ENCODE results near the gene CTU2.

The CTU2 gene

GRCh38 chr16:88752386-88753002 lies 46.2 kb downstream of the CTU2 start:
- no peaks in the 10 kb centered on the region for H3K9me3 Mint-ChIP-seq
- peaks cover 5% of the 10 kb centered on the region for H3K36me3 Mint-ChIP-seq (ENCODE audit: low read depth)
- H3K4me3 Mint-ChIP-seq: no peak overlapping the region
- no peaks in the 10 kb centered on the region for H3K4me1 Mint-ChIP-seq (ENCODE audit: low read depth)
- DNase-seq (ENCODE audit: low spot score): no peak
- no peaks in the 10 kb centered on the region for H3K27me3 Mint-ChIP-seq (ENCODE audit: low read depth)
- H3K27ac Mint-ChIP-seq: no peak overlapping the region

GRCh38 chr16:88753191-88753590 lies 46.9 kb downstream of the CTU2 start:
- H3K4me1 Mint-ChIP-seq (ENCODE audit: low read depth): no peaks in the 10 kb centered on the region
- no peaks in the 10 kb centered on the region for H3K9me3 Mint-ChIP-seq
- DNase-seq (ENCODE audit: low spot score): no peak
- peaks cover 5% of the 10 kb centered on the region for H3K36me3 Mint-ChIP-seq (ENCODE audit: low read depth)
- H3K27me3 Mint-ChIP-seq (ENCODE audit: low read depth): no peaks in the 10 kb centered on the region
- H3K27ac Mint-ChIP-seq: no peak overlapping the region
- no peak overlapping the region for H3K4me3 Mint-ChIP-seq

GRCh38 chr16:88753602-88754001 lies 47.3 kb downstream of the CTU2 start:
- DNase-seq (ENCODE audit: low spot score): no peak
- Mint-ChIP-seq H3K27me3 (ENCODE audit: low read depth) (no peaks in the 10 kb centered on the region), H3K4me3 (no peak overlapping the region), H3K4me1 (ENCODE audit: low read depth) (peaks cover under 1% of the 10 kb centered on the region), H3K9me3 (no peaks in the 10 kb centered on the region), H3K36me3 (ENCODE audit: low read depth) (peaks cover 5% of the 10 kb centered on the region), H3K27ac (peak overlapping the region; percentile 26)

GRCh38 chr16:88754109-88754911 lies 48.0 kb downstream of the CTU2 start:
- H3K27me3 Mint-ChIP-seq (ENCODE audit: low read depth): no peaks in the 10 kb centered on the region
- H3K4me3 Mint-ChIP-seq: no peak overlapping the region
- H3K36me3 Mint-ChIP-seq (ENCODE audit: low read depth): peaks cover 6% of the 10 kb centered on the region
- H3K27ac Mint-ChIP-seq: no peak overlapping the region
- no peaks in the 10 kb centered on the region for H3K9me3 Mint-ChIP-seq
- H3K4me1 Mint-ChIP-seq (ENCODE audit: low read depth): peaks cover 4% of the 10 kb centered on the region
- DNase-seq (ENCODE audit: low spot score): no peak

- no peak overlapping the region for H3K4me3 Mint-ChIP-seq
- H3K27ac Mint-ChIP-seq: no peak overlapping the region
- no peaks in the 10 kb centered on the region for H3K27me3 Mint-ChIP-seq (ENCODE audit: low read depth)
- peaks cover 8% of the 10 kb centered on the region for H3K36me3 Mint-ChIP-seq (ENCODE audit: low read depth)
- H3K9me3 Mint-ChIP-seq: no peaks in the 10 kb centered on the region
- peaks cover 6% of the 10 kb centered on the region for H3K4me1 Mint-ChIP-seq (ENCODE audit: low read depth)
- no peak for DNase-seq (ENCODE audit: low spot score)
These were observed 48.8 kb downstream of the CTU2 start for GRCh38 chr16:88754912-88755744.

- Mint-ChIP-seq H3K4me3 (no peak overlapping the region), H3K27me3 (ENCODE audit: low read depth) (no peaks in the 10 kb centered on the region), H3K4me1 (ENCODE audit: low read depth) (peaks cover 6% of the 10 kb centered on the region), H3K36me3 (ENCODE audit: low read depth) (peaks cover 8% of the 10 kb centered on the region), H3K9me3 (no peaks in the 10 kb centered on the region), H3K27ac (no peak overlapping the region)
- no peak for DNase-seq (ENCODE audit: low spot score)
These were observed 49.6 kb downstream of the CTU2 start for GRCh38 chr16:88755745-88756443.

- Mint-ChIP-seq H3K4me1 (ENCODE audit: low read depth) (peaks cover 6% of the 10 kb centered on the region), H3K27ac (no peak overlapping the region), H3K36me3 (ENCODE audit: low read depth) (peaks cover 6% of the 10 kb centered on the region), H3K9me3 (no peaks in the 10 kb centered on the region), H3K4me3 (no peak overlapping the region), H3K27me3 (ENCODE audit: low read depth) (no peaks in the 10 kb centered on the region)
- no peak for DNase-seq (ENCODE audit: low spot score)
These were observed 52.1 kb downstream of the CTU2 start for GRCh38 chr16:88758227-88758943.

GRCh38 chr16:88758944-88759244 lies 52.6 kb downstream of the CTU2 start:
- DNase-seq (ENCODE audit: low spot score): no peak
- Mint-ChIP-seq H3K9me3 (no peaks in the 10 kb centered on the region), H3K4me1 (ENCODE audit: low read depth) (peaks cover 6% of the 10 kb centered on the region), H3K4me3 (no peak overlapping the region), H3K36me3 (ENCODE audit: low read depth) (peaks cover 6% of the 10 kb centered on the region), H3K27me3 (ENCODE audit: low read depth) (no peaks in the 10 kb centered on the region), H3K27ac (no peak overlapping the region)

GRCh38 chr16:88759245-88759975 lies 53.1 kb downstream of the CTU2 start:
- H3K9me3 Mint-ChIP-seq: no peaks in the 10 kb centered on the region
- peak overlapping the region; percentile 63 for H3K27ac Mint-ChIP-seq
- peaks cover 6% of the 10 kb centered on the region for H3K4me1 Mint-ChIP-seq (ENCODE audit: low read depth)
- peak overlapping the region; percentile 45 for H3K4me3 Mint-ChIP-seq
- no peaks in the 10 kb centered on the region for H3K27me3 Mint-ChIP-seq (ENCODE audit: low read depth)
- DNase-seq (ENCODE audit: low spot score): no peak
- peaks cover 6% of the 10 kb centered on the region for H3K36me3 Mint-ChIP-seq (ENCODE audit: low read depth)

- peaks cover 6% of the 10 kb centered on the region for H3K36me3 Mint-ChIP-seq (ENCODE audit: low read depth)
- H3K4me1 Mint-ChIP-seq (ENCODE audit: low read depth): peaks cover 6% of the 10 kb centered on the region
- H3K9me3 Mint-ChIP-seq: no peaks in the 10 kb centered on the region
- H3K4me3 Mint-ChIP-seq: no peak overlapping the region
- no peak overlapping the region for H3K27ac Mint-ChIP-seq
- no peak for DNase-seq (ENCODE audit: low spot score)
- H3K27me3 Mint-ChIP-seq (ENCODE audit: low read depth): no peaks in the 10 kb centered on the region
These were observed 53.7 kb downstream of the CTU2 start for GRCh38 chr16:88759976-88760350.

GRCh38 chr16:88760424-88761142 lies 54.3 kb downstream of the CTU2 start:
- Mint-ChIP-seq H3K27ac (no peak overlapping the region), H3K9me3 (no peaks in the 10 kb centered on the region), H3K36me3 (ENCODE audit: low read depth) (peaks cover 6% of the 10 kb centered on the region), H3K4me3 (no peak overlapping the region), H3K4me1 (ENCODE audit: low read depth) (peaks cover 6% of the 10 kb centered on the region), H3K27me3 (ENCODE audit: low read depth) (no peaks in the 10 kb centered on the region)
- DNase-seq (ENCODE audit: low spot score): no peak

- Mint-ChIP-seq H3K9me3 (no peaks in the 10 kb centered on the region), H3K27me3 (ENCODE audit: low read depth) (no peaks in the 10 kb centered on the region), H3K4me1 (ENCODE audit: low read depth) (peaks cover 6% of the 10 kb centered on the region), H3K4me3 (no peak overlapping the region), H3K36me3 (ENCODE audit: low read depth) (peaks cover 9% of the 10 kb centered on the region), H3K27ac (no peak overlapping the region)
- DNase-seq (ENCODE audit: low spot score): no peak
These were observed 54.8 kb downstream of the CTU2 start for GRCh38 chr16:88761143-88761534.
